HL-60 (cell line): ENCODE measurements around the gene COMMD6.

Experiments
- DNase-seq, 2 experiments: peaks; one replicate each; pipeline ENCODE4 v3.0.0-alpha.2; 2010 to 2020; ENCODE audit warnings: low read depth in 1 of 2, low spot score in 1 of 2
- H3K27ac ChIP-seq: fragments of 250-450 bp; sonication (Bioruptor Pico); replicated peaks from 2 replicates; pipeline ENCODE4 v1.5.1; 2020; ENCODE audit warnings: mild to moderate bottlenecking, moderate library complexity
- H3K27me3 ChIP-seq: fragments of 250-450 bp; sonication (Bioruptor Pico); 2 replicates; pipeline ENCODE4 v1.5.1; 2021; ENCODE audit warnings: mild to moderate bottlenecking, moderate library complexity; ENCODE audit not compliant: insufficient read depth, poor library complexity, severe bottlenecking
- H3K4me3 ChIP-seq: replicated peaks from 2 replicates; pipeline ENCODE4 v1.5.1; 2011; ENCODE audit warnings: mild to moderate bottlenecking, control low read depth, low read length; ENCODE audit not compliant: insufficient read depth
- CTCF ChIP-seq: IDR thresholded peaks from one replicate; pipeline ENCODE4 v1.5.1; 2011; ENCODE audit warnings: low read length, control low read depth, inconsistent platforms; ENCODE audit not compliant: insufficient read depth
- GABPA ChIP-seq: IDR thresholded peaks from 2 replicates; pipeline ENCODE4 v1.6.1; 2012; ENCODE audit warnings: low read depth
- POLR2AphosphoS5 ChIP-seq: IDR thresholded peaks from 2 replicates; pipeline ENCODE4 v1.6.1; 2012; ENCODE audit warnings: low read depth
- REST ChIP-seq: IDR thresholded peaks from 2 replicates; pipeline ENCODE4 v1.6.1; 2012; ENCODE audit warnings: low read depth; ENCODE audit not compliant: insufficient replicate concordance
- SPI1 ChIP-seq: IDR thresholded peaks from 2 replicates; pipeline ENCODE4 v1.6.1; 2012; ENCODE audit warnings: low read depth, mild to moderate bottlenecking, borderline replicate concordance

The COMMD6 gene

GRCh38 chr13:75541961-75542360, 4.3 kb upstream of the COMMD6 start:
- no peak for DNase-seq
- H3K27me3 ChIP-seq = no peaks in the 10 kb centered on the region
- TF ChIP-seq CTCF = no peak
- TF ChIP-seq SPI1 = no peak
- no peak for TF ChIP-seq POLR2AphosphoS5
- TF ChIP-seq GABPA = no peak
- no peak for TF ChIP-seq REST
- H3K27ac ChIP-seq = no peak overlapping the region
- no peak overlapping the region for H3K4me3 ChIP-seq

- Histone ChIP-seq H3K27me3 (no peaks in the 10 kb centered on the region), H3K4me3 (no peak overlapping the region), H3K27ac (no peak overlapping the region)
- TF ChIP-seq REST = no peak
- TF ChIP-seq GABPA = no peak
- no peak for TF ChIP-seq CTCF
- no peak for TF ChIP-seq POLR2AphosphoS5
- TF ChIP-seq SPI1 = peak; percentile 53; the same call in 1 of the 2 replicates
- peak; percentile 44 to 85 for DNase-seq
These were observed 3.6 kb upstream of the COMMD6 start for GRCh38 chr13:75541287-75541686.

- DNase-seq = no peak
- Histone ChIP-seq H3K4me3 (no peak overlapping the region), H3K27ac (no peak overlapping the region), H3K27me3 (no peaks in the 10 kb centered on the region)
- TF ChIP-seq GABPA (no peak), CTCF (no peak), POLR2AphosphoS5 (no peak), REST (no peak), SPI1 (no peak)
These were observed 3.8 kb downstream of the COMMD6 start for GRCh38 chr13:75533861-75534260.
